Frontal cortex (tissue), 4 donors: ENCODE data around the gene KSR2. TPM values are rescaled to one million over a fixed set of nuclear protein-coding genes. Genes with fewer than 3 reads are reported as not detected.
"Not testable (repeated sequence)": the region's sequence is repeated elsewhere in the genome, so short reads cannot be mapped to it uniquely, and the experiment has no call there.

Source experiments
- DNase-seq, 2 donors: peaks; one replicate each; pipeline ENCODE4 v3.0.0; 2012; ENCODE audit warnings: low spot score in 2 of 2
- FAIRE-seq: peaks from 2 replicates; lab custom pipeline; 2012; peaks lifted over from hg19 to GRCh38; lab: Jason Lieb, UNC
- total RNA-seq: library from RNA; depleted of rRNA; stranded (reverse); fragments of >200 nt; gene quantifications from one replicate; pipeline ENCODE4 v1.2.3, GENCODE V29; 2014
- donor health status: control.
- donor health status: control.
- donor health status: control.

KSR2 gene
- total RNA-seq, 1 donor from 2014 or later = 0.82 TPM

DNA sequence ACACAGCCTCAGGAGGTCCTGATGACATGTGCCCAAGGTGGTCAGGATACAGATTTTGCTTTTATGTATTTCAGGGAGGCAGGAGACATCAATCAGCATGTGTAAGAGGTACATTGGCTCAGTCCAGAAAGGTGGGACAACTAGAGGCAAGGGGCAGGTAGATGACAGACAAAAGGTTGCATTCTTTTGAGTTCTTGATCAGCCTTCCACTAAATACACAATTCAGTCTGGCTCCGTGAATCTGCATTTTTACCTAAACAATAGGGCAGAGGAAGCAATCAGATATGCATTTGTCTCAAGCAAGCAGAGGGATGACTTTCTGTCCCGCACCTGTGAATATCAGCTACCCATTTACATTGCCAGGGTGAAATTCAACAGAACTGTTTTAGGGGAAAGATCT is 178.6 kb downstream of the KSR2 start:
- no peak for FAIRE-seq

DNA sequence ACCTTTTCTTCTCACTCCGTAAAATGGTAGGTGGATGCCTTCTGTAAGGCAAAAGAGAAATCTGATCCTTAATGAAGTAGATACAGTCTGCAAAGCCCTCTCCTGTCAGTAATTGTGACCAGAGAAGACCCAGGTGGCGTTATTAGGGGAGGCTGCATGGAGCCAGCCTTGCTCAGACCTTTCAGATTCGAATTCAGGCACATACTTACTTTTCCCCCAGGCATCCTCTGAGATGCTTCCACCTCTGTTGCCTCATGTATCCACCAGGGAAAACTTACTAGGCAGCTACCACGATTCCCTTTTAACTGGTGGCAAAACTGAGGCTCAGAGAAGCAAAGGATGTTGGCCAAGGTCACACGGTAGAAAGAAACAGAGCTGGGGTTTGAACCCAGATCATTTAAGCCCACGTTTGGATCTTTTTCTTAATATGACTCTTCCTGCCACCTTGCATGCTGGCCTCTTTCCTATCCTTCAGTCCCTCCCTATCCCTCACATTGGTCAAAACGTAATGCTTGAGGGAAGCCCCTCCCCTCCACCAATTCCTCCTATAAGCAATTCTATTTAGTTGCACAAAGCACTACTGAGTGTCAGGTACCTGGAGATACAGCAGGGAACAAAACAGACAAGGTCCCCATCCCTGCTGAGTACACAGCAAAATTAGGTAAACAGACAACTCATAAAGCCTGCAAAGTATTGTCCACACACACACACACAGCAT is 179.4 kb downstream of the KSR2 start:
- DNase-seq = no peak
- no peak for FAIRE-seq

More for the DNA sequence above, 178.6 kb downstream of the KSR2 start:
- DNase-seq = no peak

DNA sequence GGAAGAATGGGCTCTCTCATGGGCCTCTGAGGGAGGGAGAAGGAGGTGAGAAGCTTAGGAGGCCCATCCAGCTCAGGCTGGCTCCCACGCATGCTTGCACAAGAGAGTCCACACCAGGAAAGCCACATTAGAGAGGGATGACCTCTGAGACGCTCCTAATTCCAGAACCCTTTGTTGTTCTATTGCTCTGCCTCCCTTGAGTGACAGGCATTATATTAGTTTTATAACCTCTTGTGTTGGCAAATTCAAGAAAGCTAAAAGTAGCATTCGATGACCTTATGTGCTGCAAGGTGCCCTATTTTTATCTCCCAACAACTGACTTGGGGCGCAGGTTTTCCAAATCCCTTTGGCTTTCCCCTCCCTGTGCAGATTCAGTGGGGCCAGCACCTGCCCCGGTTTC is 190.1 kb downstream of the KSR2 start:
- DNase-seq (no peak), FAIRE-seq (no peak)

DNA sequence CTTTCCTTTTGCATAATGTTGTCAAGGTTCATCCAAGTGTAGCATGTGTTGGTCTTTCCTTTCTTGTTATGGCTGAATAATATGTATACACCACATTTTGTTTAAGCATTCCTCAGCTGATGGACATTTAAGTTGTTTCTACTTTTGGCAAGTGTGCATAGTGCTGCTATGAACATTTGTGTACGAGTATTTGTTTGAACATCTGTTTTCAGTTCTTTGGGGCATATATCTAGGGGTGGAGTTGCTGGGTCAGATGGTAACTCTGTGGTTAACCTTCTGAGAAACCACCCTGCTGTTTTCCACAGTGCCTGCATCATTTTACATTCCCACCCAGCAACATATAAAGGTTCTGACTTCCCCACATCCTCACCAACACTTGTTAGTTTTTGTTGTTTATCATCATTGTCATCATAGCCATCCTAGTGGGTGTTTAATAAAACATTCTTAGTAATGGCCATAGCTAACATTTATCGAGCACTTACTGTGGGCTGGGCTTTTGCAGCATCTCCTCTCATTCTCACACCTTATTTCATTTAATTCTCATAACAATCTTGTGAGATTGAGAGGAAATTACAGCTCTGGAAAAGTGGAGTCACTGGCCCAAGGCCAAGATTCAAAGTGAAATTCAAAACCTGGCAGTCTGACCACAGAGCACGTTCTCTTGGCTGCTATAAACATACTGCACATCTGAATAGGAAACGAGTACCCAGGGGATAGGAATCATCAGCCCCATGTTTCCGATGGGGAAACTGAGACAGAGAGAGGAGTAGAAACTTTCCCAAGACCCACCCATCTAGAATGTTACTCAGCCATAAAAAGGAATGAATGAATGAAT is 193.6 kb downstream of the KSR2 start:
- FAIRE-seq (no peak), DNase-seq (no peak)

DNA sequence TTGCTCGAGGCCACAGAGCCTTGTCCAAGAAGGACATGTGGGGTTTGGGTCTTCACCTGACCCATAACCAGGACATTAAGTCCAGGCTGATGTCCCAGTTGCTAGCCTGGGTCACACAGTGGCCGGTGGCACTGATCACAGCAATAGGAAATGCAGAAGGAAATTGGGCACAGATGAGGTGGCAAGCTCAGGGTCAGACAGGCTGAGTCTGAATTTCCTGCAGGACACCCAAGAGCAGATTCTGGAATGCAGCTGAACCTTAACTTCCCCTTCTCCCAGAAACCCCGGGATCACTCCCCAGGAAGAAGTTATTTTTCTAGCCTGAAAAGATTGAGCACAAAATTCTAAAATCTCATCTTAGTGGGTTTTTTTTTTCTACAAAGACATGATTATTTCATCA is 199.9 kb downstream of the KSR2 start:
- no peak for DNase-seq
- FAIRE-seq = no peak

DNA sequence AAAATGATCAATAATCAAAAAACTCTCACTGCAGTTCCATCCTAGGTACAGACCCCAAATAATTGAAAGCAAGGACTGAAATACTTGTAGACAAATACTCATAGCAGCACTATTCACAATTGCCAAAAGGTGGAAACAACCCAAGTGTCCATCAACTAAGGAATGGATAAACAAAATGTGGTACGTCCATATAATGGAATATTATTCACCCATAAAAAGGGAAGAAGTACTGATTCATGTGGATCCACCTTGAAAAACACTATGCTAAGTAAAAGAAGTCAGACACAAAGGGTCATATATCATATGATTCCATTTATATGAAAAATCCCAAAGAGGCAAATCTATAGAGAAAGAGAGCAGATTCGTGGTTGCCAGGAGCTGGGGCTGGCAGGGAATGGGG is 202.8 kb downstream of the KSR2 start:
- DNase-seq = no peak
- no peak for FAIRE-seq

DNA sequence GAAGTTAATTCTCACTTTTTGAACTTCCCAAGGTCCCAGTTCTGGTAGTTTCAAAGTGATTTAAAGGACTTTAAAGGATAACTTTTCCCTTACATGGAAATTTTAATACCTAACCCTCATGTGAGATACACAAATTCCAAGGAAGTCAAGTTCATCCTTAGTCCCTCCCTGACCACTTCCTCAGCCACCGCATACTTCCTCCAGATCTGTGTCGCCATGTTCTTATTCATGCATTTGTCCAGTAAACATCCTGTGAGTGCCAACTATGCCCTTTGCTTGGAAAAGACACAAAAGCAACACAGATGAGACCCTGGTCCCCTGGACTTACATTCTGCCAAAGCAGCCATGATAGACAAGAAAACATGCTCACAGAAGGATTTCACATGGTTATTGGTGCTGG is 206.6 kb downstream of the KSR2 start:
- DNase-seq (no peak), FAIRE-seq (no peak)

DNA sequence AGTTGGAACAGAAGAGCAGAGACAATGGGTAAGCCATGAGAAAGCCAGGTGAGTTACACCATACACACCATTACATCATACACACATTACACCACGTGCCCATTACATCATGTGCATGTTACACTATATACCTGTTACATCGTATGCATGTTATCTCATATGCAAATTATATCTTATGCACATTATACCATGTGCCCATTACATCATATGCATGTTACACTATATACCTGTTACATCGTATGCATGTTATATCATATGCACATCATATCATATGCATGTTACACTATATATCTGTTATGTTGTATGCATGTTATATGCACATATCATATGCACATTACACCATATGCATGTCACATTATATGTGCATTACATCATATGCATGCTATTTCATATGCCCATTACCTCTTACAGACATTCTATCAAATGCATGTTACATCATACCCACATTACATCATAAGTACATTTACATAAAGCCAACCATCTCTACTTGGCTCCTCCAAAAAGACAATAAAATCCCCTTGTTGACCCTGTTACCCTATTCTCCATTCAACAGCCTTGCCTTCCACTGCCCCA is 207.2 kb downstream of the KSR2 start:
- DNase-seq (no peak), FAIRE-seq (no peak)

DNA sequence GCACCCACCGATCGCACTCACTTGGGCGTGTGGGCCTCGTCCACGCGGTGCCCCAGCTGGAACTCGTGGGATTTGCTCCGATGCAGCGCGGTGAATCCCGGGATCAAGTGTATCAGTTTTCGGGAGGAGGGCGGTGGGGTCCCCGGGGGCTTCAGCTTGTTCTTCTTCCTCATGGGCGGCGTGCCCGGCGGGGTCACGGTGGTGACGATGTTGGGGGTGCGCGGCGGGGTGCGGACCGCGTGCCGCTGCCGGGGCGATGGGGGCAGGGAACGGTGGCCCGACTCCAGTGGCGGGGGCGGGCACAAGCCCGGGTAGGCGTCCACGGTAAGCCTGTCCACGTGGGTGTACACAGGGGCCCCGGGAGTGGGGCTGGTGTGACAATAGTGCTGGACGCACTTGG is 207.8 kb downstream of the KSR2 start:
- FAIRE-seq (no peak), DNase-seq (no peak)

DNA sequence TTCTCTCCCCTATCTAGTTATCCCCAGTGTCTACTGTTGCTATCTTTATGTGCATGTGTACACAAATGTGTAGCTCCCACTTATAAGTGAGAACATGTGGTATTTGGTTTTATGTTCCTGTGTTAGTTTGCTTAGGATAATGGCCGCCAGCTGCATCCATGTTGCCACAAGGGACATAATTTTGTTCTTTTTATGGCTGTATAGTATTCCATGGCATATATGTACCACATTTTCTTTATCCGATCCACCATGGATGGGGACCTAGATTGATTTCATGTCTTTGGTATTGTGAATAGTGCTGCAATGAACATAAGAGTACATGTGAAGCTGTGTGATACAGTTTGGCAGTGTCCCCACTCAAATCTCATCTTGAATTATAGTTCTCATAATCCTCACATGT is 218.1 kb downstream of the KSR2 start:
- no peak for FAIRE-seq

DNA sequence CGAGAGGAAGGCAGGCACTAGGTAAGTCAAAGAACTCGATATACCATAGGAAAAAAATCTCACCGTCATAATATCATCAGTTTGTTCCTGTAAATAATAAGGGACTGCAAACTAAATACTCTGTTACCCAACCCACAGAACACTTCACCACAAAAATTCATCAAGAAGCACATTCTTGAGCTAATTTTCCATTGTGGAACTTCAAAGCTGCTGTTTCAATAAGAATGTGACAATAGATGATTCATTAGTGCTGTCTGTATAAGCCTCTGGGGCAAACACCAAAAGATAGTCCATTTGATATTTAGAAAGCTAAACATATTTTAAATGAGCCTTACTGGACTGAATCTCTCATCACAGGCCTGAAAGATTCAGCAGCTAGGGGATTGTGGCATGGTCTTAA is 219.4 kb downstream of the KSR2 start:
- DNase-seq (no peak), FAIRE-seq (no peak)

More for the DNA sequence above, 218.1 kb downstream of the KSR2 start:
- no peak for DNase-seq

DNA sequence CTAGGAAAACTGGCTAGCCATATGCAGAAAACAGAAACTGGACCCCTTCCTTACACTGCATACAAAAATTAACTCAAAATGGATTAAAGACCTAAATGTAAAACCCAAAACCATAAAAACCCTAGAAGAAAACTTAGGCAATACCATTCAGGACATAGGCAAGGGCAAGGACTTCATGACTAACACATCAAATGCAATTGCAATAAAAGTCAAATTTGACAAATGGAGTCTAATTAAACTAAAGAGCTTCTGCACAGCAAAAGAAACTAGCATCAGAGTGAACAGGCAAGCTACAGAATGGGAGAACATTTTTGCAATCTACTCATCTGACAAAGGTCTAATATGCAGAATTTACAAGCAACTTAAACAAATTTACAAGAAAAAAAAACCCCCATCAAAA is 222.4 kb downstream of the KSR2 start:
- DNase-seq, FAIRE-seq: not testable (repeated sequence)

DNA sequence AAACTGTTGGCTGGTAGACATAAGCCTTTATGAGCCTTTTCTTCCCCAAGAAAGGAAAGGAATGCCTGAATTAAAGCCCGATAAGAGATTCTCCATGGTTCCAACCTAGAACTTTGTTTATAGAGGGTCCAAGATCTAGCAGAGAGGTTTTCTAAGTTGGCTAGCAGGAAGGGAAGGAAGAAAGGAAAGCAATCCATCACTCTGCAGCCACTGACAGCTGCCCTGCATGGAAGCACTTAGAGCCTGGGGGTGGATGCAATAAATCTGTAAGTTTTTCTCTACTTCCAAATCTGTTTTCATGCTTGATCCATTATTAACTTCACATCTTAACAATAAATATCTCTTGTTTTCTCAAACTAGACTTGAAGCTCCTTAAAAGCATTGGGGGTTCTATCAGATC is 224.4 kb downstream of the KSR2 start:
- DNase-seq = no peak
- no peak for FAIRE-seq

DNA sequence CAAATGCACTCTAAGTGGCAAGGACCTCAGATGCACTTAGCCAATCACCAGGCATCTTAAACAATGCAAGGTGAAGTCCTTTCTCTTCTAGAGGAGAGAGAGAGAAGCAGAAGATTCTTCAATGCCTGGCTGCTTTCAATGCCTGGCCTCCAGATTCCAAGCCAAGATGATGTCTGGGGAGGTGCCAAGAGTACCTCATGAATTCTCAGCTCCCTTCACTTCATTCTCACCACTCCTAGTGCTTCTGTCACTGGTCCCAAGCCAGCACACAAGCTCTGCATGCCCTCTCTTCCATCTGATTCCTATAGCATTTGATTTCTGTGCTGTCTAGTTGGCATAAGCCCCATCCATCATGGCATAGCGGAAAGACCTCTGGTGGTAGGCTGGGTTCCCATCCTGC is 225.0 kb downstream of the KSR2 start:
- FAIRE-seq (no peak), DNase-seq (no peak)

DNA sequence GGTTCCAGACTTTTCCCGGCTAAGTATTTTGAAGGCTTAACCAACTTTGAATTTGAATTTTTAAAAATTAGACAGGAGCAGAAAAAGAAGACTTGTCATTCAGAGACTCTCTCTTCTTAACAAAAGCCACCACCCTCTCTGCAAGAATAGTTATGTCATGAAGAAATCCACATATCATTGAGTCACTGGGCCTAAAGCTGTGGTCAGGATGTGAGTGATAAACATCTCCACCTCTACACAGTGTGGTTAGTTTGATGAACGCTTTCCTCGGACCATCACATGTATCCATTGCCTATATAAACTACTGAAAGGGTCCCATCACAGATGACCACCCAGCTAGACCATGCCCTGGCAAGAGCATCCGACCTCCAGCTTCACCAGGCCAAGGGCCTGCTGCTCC is 226.1 kb downstream of the KSR2 start:
- FAIRE-seq = no peak
- DNase-seq = no peak

DNA sequence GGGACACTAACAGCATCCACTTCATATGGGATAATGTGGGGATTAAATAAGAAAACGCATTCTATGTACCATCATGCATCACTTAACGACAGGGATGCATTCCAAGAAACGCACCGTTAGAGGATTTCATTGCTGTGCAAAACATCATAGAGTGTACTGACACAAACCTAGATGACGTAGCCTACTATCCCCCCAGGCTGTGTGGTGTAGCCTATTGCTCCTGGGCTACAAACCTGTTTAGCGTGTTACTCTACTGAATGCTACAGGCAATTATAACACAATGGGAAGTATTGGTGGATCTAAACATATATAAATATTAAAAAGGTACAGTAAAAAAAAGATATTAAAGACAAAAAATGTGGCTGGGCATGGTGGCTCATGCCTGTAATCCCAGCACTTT is 230.6 kb downstream of the KSR2 start:
- DNase-seq (no peak), FAIRE-seq (no peak)

DNA sequence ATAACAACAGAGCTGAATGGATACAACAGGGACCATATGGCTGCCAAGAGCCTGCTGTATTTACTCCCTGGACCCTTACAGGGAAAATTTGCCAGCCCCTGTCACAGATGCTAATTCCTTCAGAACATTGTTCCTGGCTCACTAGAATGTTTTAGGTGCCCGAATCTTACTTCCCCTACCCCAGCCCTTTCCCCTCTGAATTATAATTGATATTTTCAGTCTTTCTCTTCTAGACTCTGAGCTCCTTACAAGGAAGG is 235.3 kb downstream of the KSR2 start:
- FAIRE-seq = no peak

DNA sequence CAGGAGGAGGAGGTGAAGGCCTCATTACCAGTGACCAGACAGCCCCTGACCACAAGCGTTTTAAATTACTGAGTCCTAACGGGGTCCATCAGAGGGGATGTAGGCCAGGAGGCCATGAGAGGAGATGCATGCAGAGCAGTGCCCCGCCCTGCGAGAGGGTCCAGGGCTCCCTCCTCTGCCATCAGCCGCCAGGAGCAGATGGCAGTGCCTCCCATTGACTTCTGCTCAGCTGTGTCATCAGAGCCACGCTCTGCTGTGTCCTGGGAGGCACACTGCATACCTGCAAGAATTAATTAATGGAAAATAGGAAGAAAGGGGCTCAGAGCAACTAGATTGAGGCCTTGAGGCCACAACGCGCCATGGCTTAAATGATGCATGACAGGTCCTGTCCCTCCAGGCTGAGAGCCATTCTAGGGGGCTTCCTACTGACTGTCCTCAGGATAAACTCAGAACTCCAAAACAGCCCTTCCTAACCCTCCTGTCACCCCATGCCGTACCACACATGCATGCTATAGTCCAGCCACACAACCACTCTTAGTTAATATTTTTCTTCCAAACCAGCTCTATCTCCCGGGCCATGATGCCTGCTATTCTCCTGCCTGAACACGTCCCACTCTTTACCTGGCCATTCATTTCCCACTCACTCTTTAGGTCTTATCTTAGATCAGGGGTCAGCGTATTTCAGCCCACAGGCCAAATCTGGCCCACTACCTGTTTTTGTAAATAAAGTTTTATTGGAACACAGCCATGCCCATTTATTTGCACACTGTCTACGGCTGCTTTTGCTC is 235.8 kb downstream of the KSR2 start:
- DNase-seq (no peak), FAIRE-seq (no peak)

More for the DNA sequence above, 235.3 kb downstream of the KSR2 start:
- DNase-seq = no peak

DNA sequence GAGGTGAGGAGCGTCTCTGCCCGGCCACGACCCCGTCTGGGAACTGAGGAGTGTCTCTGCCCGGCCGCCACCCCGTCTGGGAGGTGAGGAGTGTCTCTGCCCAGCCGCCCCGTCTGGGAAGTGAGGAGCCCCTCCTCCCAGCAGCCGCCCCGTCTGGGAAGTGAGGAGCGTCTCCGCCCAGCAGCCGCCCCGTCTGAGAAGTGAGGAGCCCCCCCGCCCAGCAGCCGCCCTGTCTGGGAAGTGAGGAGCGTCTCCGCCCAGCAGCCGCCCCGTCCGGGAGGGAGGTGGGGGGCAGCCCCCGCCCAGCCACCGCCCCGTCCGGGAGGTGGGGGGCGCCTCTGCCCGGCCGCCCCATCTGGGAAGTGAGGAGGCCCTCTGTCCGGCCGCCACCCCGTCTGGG is 237.7 kb downstream of the KSR2 start:
- not testable (repeated sequence) for FAIRE-seq, DNase-seq

DNA sequence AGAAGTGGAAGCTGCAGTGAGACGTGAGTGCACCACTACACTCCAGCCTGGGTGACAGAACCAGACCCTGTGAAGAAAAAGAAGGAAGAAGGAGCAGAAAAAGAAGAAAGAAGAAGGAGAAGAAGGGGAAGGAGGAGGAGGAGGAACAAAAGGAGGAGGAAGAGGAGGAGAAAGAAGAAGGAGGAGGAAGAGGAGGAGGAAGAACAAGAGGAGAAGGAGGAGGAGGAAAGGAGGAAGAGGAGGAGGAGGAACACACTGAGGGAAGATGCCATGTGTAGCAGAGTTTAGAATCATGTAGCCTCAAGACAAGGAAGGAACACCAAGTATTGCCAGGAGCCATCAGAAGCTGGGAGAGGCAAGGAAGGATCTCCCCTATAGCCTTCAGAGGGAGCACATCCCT is 241.5 kb downstream of the KSR2 start:
- FAIRE-seq (no peak), DNase-seq (no peak)

DNA sequence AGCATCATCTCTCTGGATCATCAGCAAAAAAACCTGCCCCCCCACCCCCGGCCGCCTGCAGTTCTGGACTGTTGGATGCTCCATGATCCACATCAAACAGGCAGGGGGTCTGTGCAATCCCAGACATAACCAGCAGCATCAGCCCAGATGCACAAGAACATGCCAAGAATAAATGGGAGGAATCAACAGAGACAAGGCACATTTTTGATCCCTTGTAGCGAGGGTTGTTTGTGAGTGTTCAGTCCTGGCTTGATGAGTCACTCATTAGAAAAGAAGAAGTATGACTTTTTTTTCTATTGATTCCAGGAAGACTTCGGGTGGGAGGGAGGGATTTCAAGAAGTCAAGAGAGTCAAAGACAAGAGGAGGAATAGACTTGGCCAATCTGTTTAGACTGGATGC is 244.2 kb downstream of the KSR2 start:
- FAIRE-seq (no peak), DNase-seq (no peak)
